Measurements from ENCODE around the gene MAP7.

The MAP7 gene

GRCh38 chr6:136360783-136361182 lies 189.4 kb downstream of the MAP7 start:
- DNase-seq (ENCODE audit: extremely low spot score, insufficient read length, low read depth) (no peak), FAIRE-seq (no peak)

- no peak for DNase-seq (ENCODE audit: extremely low spot score, insufficient read length, low read depth)
Measured at GRCh38 chr6:136359851-136360250, 190.4 kb downstream of the MAP7 start.

GRCh38 chr6:136351518-136352110 lies 198.6 kb downstream of the MAP7 start:
- DNase-seq (ENCODE audit: extremely low spot score, insufficient read length, low read depth) (no peak), FAIRE-seq (no peak)

More at GRCh38 chr6:136359851-136360250, 190.4 kb downstream of the MAP7 start:
- FAIRE-seq, result no peak

GRCh38 chr6:136350914-136351313 lies 199.3 kb downstream of the MAP7 start:
- FAIRE-seq (no peak), DNase-seq (ENCODE audit: extremely low spot score, insufficient read length, low read depth) (no peak)

- DNase-seq (ENCODE audit: extremely low spot score, insufficient read length, low read depth) (no peak), FAIRE-seq (no peak)
Measured at GRCh38 chr6:136347847-136348246, 202.4 kb downstream of the MAP7 start.

- DNase-seq (ENCODE audit: extremely low spot score, insufficient read length, low read depth), result no peak
Measured at GRCh38 chr6:136345145-136345544, 205.1 kb downstream of the MAP7 start.

GRCh38 chr6:136344420-136344819 lies 205.8 kb downstream of the MAP7 start:
- no peak for DNase-seq (ENCODE audit: extremely low spot score, insufficient read length, low read depth)
- FAIRE-seq, result no peak

More at GRCh38 chr6:136345145-136345544, 205.1 kb downstream of the MAP7 start:
- no peak for FAIRE-seq

GRCh38 chr6:136343700-136344099 lies 206.5 kb downstream of the MAP7 start:
- FAIRE-seq (no peak), DNase-seq (ENCODE audit: extremely low spot score, insufficient read length, low read depth) (no peak)

GRCh38 chr6:136343275-136343674 lies 206.9 kb downstream of the MAP7 start:
- FAIRE-seq (no peak), DNase-seq (ENCODE audit: extremely low spot score, insufficient read length, low read depth) (no peak)

- DNase-seq (ENCODE audit: extremely low spot score, insufficient read length, low read depth), result no peak
- no peak for FAIRE-seq
Measured at GRCh38 chr6:136341967-136342366, 208.3 kb downstream of the MAP7 start.

- FAIRE-seq (no peak), DNase-seq (ENCODE audit: extremely low spot score, insufficient read length, low read depth) (no peak)
Measured at GRCh38 chr6:136341367-136341766, 208.9 kb downstream of the MAP7 start.

- no peak for FAIRE-seq
- no peak for DNase-seq (ENCODE audit: extremely low spot score, insufficient read length, low read depth)
Measured at GRCh38 chr6:136338486-136338885, 211.7 kb downstream of the MAP7 start.

GRCh38 chr6:136337606-136338005 lies 212.6 kb downstream of the MAP7 start:
- DNase-seq (ENCODE audit: extremely low spot score, insufficient read length, low read depth) (no peak), FAIRE-seq (no peak)

- no peak for FAIRE-seq
- DNase-seq (ENCODE audit: extremely low spot score, insufficient read length, low read depth), result no peak
Measured at GRCh38 chr6:136337121-136337520, 213.1 kb downstream of the MAP7 start.

GRCh38 chr6:136335736-136336363 lies 214.4 kb downstream of the MAP7 start:
- FAIRE-seq (no peak), DNase-seq (ENCODE audit: extremely low spot score, insufficient read length, low read depth) (no peak)

GRCh38 chr6:136334853-136335252 lies 215.4 kb downstream of the MAP7 start:
- DNase-seq (ENCODE audit: extremely low spot score, insufficient read length, low read depth) (no peak), FAIRE-seq (no peak)

GRCh38 chr6:136334465-136334846 lies 215.8 kb downstream of the MAP7 start:
- DNase-seq (ENCODE audit: extremely low spot score, insufficient read length, low read depth) (no peak), FAIRE-seq (no peak)

- no peak for DNase-seq (ENCODE audit: extremely low spot score, insufficient read length, low read depth)
- no peak for FAIRE-seq
Measured at GRCh38 chr6:136333824-136334464, 216.3 kb downstream of the MAP7 start.

GRCh38 chr6:136331461-136331860 lies 218.8 kb downstream of the MAP7 start:
- FAIRE-seq (no peak), DNase-seq (ENCODE audit: extremely low spot score, insufficient read length, low read depth) (no peak)

GRCh38 chr6:136330634-136331033 lies 219.6 kb downstream of the MAP7 start:
- DNase-seq (ENCODE audit: extremely low spot score, insufficient read length, low read depth), result no peak
- FAIRE-seq, result no peak

- DNase-seq (ENCODE audit: extremely low spot score, insufficient read length, low read depth) (no peak), FAIRE-seq (no peak)
Measured at GRCh38 chr6:136326038-136326553, 224.1 kb downstream of the MAP7 start.
